Type B pancreatic cell (in vitro differentiated cells): ENCODE results near the gene PAFAH1B1. TPM values are rescaled to one million over a fixed set of nuclear protein-coding genes. Genes with fewer than 3 reads are reported as not detected.

ENCODE experiments used
- DNase-seq: peaks from one replicate; pipeline ENCODE4 v3.0.0; 2021; ENCODE audit warnings: mixed read lengths; ENCODE audit not compliant: unreplicated experiment; ENCODE audit errors: extremely low spot score
- H3K27ac Mint-ChIP-seq: 2 replicates; pipeline ENCODE4 v1.8.0; 2021; ENCODE audit warnings: mild to moderate bottlenecking, mixed read lengths
- H3K27me3 Mint-ChIP-seq: 2 replicates; pipeline ENCODE4 v1.8.0; 2021; ENCODE audit warnings: mixed read lengths
- H3K36me3 Mint-ChIP-seq: 2 replicates; pipeline ENCODE4 v1.8.0; 2021; ENCODE audit warnings: mixed read lengths
- H3K4me1 Mint-ChIP-seq: one replicate; pipeline ENCODE4 v1.8.0; 2021; ENCODE audit warnings: mixed read lengths; ENCODE audit not compliant: unreplicated experiment
- H3K4me3 Mint-ChIP-seq: 2 replicates; pipeline ENCODE4 v1.8.0; 2021; ENCODE audit warnings: mild to moderate bottlenecking, mixed read lengths
- H3K9me3 Mint-ChIP-seq: 2 replicates; pipeline ENCODE4 v1.8.0; 2021; ENCODE audit warnings: mixed read lengths
- CTCF ChIP-seq: fragments of 200-600 bp; sonication (generic); conservative IDR thresholded peaks from 2 replicates; pipeline ENCODE4 v1.5.0; 2021; ENCODE audit warnings: antibody characterized with exemption, mild to moderate bottlenecking
- total RNA-seq: library from RNA; stranded (reverse); gene quantifications from 2 replicates; pipeline ENCODE4 v1.2.1, GENCODE V29; 2021; ENCODE audit warnings: low replicate concordance

Gene PAFAH1B1
- total RNA-seq, 1 donor from 2014 or later = 126 TPM

GRCh38 chr17:2684549-2684948 lies 91.1 kb downstream of the PAFAH1B1 start:
- H3K9me3 Mint-ChIP-seq = no peaks in the 10 kb centered on the region
- no peak overlapping the region for H3K4me3 Mint-ChIP-seq
- no peak for DNase-seq
- H3K27me3 Mint-ChIP-seq = no peaks in the 10 kb centered on the region
- H3K4me1 Mint-ChIP-seq = peaks cover 4% of the 10 kb centered on the region
- peaks cover 12% of the 10 kb centered on the region for H3K36me3 Mint-ChIP-seq
- no peak for TF ChIP-seq CTCF
- H3K27ac Mint-ChIP-seq = peak overlapping the region; percentile 42

DNA sequence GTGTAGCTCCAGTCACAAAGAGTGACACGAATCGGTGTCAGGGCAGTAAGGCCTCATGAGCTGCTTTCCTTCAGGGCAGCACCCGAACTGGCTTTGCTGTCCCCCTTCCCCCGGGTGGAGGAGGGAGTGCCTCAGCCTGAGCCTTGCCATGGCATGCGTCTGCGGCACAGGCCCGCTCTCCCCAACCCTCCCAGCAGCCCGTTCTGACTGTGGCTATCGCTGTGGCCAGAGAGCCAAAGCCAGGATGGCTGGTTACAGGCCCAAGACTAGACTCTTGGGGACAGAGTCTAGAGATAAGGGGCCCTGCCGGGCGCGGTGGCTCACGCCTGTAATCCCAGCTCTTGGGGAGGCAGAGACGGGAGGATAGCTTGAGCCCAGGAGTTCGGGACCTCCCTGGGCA lies 92.2 kb downstream of the PAFAH1B1 start:
- Mint-ChIP-seq H3K4me3 (no peak overlapping the region), H3K27me3 (no peaks in the 10 kb centered on the region), H3K27ac (no peak overlapping the region), H3K4me1 (peaks cover 4% of the 10 kb centered on the region), H3K9me3 (no peaks in the 10 kb centered on the region), H3K36me3 (peaks cover 4% of the 10 kb centered on the region)
- no peak for TF ChIP-seq CTCF
- DNase-seq = no peak

GRCh38 chr17:2687074-2687418 lies 93.6 kb downstream of the PAFAH1B1 start:
- Mint-ChIP-seq H3K4me3 (no peak overlapping the region), H3K4me1 (peaks cover 4% of the 10 kb centered on the region), H3K27me3 (no peaks in the 10 kb centered on the region), H3K36me3 (peaks cover 4% of the 10 kb centered on the region), H3K27ac (no peak overlapping the region), H3K9me3 (no peaks in the 10 kb centered on the region)
- no peak for TF ChIP-seq CTCF
- DNase-seq = no peak

DNA sequence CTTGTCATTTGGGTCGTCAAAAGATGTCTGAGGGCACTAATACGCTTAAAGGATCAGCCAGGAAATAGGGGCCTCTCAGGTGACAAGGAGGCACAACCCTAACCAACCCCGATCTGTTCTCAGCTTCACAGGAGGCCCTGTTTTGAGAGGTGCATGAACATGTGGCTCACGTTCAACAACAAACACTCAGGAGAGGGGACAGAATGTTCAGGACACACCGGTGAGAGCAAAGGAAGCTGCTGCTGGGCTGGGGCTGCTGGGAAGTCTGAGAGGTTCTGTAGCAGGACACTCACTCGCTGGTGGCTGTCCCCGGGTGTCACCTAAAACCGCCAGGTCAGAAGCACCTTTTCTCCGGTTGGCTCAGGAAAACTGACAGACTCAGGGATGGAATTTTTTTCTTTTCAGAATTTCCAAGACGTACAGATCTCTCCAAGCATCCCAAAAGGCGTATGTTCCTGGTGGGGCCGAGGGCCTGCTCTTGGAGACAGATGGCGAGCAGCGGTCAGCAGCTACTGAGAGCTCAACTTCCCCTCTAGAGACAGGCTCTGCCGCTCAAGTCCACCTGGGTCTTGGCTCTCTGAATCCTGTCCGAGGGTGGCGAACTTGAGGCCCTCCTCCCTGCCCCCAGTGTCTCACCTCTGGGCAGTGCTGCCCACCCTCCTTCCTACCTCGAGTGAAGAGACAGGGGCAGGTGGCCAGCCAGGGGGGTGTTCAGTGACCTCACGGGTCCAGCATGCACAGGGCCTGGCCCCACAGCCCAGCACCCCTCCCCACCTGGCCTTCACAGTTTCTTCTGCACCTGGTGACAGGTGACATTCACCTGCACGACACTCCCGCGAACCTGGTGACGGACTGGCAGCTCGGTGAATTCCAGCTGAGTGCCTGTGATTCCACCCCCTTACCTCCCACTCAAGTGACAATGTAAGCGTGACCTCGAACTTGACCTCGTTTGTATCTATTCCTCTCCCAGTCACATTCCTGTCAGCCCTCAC lies 95.2 kb downstream of the PAFAH1B1 start:
- Mint-ChIP-seq H3K27me3 (no peaks in the 10 kb centered on the region), H3K4me3 (no peak overlapping the region), H3K9me3 (no peaks in the 10 kb centered on the region), H3K4me1 (peaks cover 4% of the 10 kb centered on the region), H3K27ac (peak overlapping the region; percentile 63), H3K36me3 (no peaks in the 10 kb centered on the region)
- no peak for DNase-seq
- TF ChIP-seq CTCF = no peak

GRCh38 chr17:2689411-2690164 lies 96.1 kb downstream of the PAFAH1B1 start:
- Mint-ChIP-seq H3K27me3 (no peaks in the 10 kb centered on the region), H3K9me3 (no peaks in the 10 kb centered on the region), H3K27ac (peak overlapping the region; percentile 63), H3K4me3 (no peak overlapping the region), H3K36me3 (no peaks in the 10 kb centered on the region), H3K4me1 (peaks cover 4% of the 10 kb centered on the region)
- no peak for DNase-seq
- no peak for TF ChIP-seq CTCF
